ENCODE data around the gene SLC5A9.
A peak's percentile ranks its signal among the peaks of the same experiment; 100 is the strongest.
"Not testable (repeated sequence)": the region's sequence is repeated elsewhere in the genome, so short reads cannot be mapped to it uniquely, and the experiment has no call there.

SLC5A9 gene

GRCh38 chr1:48246727-48247126 is 24.2 kb downstream of the SLC5A9 start:
- no peak for DNase-seq

DNA sequence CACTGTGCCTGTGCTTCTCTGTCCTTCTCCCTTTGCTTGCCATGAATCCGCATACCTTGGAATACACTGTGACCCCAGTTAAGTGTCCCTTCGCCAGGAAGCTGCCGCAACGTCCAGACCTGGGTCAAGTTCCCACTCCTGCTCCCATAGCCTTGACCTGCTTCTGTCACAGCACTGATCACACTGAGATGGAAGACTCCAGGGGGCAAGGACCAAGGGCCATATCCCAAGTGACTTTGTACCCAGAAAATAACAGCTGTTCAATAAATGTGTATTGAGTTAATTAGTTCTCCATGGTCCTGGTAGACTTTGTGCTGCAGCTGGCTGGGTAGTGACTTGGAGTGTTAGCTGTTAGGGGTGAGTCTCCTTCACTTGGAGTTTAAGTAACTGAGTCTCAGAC is 25.8 kb downstream of the SLC5A9 start:
- DNase-seq = no peak

DNA sequence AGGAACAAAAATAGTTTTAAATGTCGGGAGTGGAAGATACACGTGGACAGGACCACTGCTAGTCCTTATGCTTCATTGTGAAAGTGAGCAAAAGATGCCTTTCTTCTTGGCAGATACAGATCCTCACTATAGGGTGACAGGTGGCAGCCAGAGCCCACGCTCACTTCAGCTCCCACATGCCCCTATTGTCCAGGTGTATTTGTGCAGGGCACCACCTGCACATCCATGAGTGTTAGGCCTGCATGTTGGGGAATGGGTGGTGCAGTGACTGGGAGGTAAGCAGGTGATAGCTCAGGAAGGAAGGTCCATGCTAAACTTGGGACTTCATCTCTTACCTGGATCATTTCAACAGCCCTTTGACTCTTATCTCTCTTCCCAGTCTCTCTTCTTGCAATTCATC is 27.4 kb downstream of the SLC5A9 start:
- peak; percentile 67 for DNase-seq

DNA sequence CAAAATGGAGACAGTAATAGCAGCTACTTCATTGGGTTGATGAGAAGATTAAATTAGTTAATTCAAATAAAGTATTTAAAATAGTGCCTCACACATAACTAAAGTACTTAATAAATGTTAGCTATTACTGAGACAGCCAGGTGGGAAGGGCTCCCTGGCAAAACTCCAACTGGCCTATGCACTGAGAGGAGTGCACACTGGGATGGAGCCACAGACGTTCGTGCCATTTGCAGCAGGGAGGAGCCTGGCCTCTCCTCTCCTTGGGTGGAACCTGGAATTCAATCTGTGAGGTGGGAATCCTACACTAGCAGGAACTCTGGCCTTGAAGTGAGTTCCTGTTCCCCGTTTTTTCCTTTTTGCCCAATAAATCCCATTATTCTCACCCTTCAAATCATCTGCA is 28.1 kb downstream of the SLC5A9 start:
- DNase-seq = peak; percentile 25

GRCh38 chr1:48251323-48251722 is 28.8 kb downstream of the SLC5A9 start:
- no peak for DNase-seq

DNA sequence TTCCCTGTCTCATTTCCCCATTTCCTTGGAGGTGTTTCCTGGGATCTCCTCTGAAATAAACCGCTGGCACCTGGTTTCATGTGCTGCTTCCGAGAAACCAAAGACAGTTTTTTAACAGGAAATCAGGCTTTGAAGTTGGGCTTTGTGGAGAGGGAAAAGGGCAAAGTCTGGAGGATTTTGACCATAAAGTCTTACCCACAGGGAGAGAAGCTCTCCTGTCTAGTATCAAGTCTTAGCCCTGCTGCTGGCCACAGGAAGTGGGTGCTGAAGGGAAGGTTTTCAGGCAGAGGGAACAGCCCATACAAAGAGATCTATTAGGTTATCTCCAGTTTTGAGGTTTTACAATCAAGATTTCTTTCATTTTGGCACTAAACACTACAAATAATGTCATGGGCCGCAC is 29.3 kb downstream of the SLC5A9 start:
- DNase-seq = no peak

- no peak for DNase-seq
These were observed 31.7 kb downstream of the SLC5A9 start for GRCh38 chr1:48254254-48254653.

DNA sequence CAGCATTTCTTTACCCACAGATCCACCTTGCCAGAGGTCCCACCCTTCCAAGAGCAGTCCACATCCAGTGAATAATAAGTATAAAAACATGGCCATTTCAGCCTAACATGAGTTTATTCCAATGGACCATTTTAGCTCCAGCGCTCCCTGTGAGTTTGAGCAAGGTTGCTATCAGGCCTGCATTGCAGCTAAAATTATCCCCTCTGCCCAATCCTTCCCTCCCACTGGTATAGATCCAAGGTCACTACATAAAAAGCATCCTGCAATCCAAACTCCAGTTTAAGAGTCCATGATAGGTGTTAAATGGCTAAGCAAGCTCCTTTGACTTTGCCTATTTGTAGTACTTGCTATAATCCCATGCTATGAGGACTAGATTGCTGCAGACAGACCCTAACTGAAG is 35.6 kb downstream of the SLC5A9 start:
- no peak for DNase-seq

- DNase-seq = no peak
These were observed 39.4 kb downstream of the SLC5A9 start for GRCh38 chr1:48261881-48262400.

DNA sequence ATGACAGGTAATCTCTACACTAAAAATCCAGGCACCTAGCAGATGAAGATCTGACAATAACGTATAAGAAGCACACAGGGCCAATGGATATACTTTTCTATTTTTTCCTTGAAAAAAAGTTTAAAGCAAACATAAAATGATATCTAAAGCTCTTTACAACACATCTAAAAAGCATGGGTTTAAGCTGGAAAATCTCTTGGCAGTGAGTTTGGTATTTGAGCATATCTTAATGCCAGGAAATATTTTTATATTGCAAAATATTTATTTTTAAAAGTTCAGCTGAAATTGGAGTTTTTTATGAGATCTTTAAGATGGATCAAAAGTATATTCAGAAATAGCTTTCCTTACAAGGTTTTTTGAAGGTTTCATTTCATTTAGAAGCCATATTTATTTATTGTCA is 40.5 kb downstream of the SLC5A9 start:
- no peak for DNase-seq

DNA sequence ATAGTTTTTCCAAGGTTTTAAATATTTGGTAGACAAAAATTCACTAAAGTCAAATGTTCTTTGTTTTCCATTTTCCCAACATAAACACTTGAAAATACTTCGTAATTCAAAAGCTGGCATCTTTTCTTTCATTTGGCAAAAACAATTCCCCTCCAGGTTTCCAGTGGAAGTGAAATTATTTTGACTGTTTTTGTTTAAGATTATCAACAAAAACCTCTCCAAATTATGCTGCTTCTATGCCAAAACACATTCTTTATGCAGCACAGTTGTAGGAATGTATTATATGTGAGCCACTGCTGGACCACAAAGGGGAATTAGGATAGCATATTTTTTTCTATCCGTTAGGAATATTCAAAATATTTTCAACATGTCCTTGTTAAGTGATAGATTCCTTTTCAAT is 44.1 kb downstream of the SLC5A9 start:
- no peak for DNase-seq

- DNase-seq = not testable (repeated sequence)
These were observed 54.9 kb downstream of the SLC5A9 start for GRCh38 chr1:48277437-48277836.

GRCh38 chr1:48282329-48282728 is 59.8 kb downstream of the SLC5A9 start:
- not testable (repeated sequence) for DNase-seq

GRCh38 chr1:48284696-48285420 is 62.3 kb downstream of the SLC5A9 start:
- DNase-seq = not testable (repeated sequence)

DNA sequence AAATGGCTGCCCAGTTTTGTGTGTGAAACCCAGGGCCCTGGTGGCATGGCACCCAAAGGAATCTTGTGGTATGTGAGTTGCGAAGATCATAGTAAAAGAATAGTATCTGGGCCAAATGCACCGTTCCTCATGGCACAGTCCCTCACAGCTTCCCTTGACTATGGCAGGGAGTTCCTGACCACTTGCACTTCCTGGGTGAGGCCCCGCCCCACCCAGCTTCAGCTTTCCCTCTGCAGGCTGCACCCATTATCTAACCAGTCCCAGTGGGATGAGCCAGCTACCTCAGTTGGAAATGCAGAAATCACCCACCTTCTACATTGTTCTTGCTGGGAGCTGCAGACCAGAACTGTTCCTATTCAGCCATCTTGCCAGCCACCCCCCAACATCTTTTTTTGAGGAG is 63.0 kb downstream of the SLC5A9 start:
- no peak for DNase-seq

DNA sequence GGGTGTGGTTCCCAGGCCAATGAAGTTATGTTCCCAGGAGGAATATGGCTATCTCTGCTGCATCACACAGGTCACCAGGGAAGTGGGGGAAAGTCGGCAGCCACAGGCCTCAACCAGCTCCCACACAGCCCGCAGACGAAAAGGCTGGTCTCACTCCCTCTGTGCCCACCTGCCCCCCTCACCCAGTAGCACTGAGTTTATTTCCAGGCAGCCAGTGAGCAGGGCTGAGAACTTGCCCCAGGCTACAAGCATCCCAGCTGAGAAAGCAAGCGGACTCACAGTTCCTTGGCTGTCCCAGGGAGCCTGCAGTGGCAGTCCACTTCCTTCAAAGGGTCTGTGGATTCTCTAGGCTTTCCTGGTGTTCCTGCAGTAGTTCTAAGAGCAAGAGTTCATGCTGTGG is 68.9 kb downstream of the SLC5A9 start:
- DNase-seq = no peak

- DNase-seq = no peak
These were observed 70.2 kb downstream of the SLC5A9 start for GRCh38 chr1:48292706-48293105.

- not testable (repeated sequence) for DNase-seq
These were observed 71.6 kb downstream of the SLC5A9 start for GRCh38 chr1:48294094-48294493.

GRCh38 chr1:48294656-48295055 is 72.1 kb downstream of the SLC5A9 start:
- no peak for DNase-seq

Data from NCI-H510A treated with DMSO at 0.1 percent for 48 hours (cell line).